NCI-H1092 treated with DMSO at 0.1 percent for 48 hours (cell line): ENCODE measurements around the gene RLF.
A peak's percentile ranks its signal among the peaks of the same experiment; 100 is the strongest.

Source experiments
- DNase-seq: peaks from one replicate; lab custom pipeline; 2025; lab: John Stamatoyannopoulos, UW

RLF gene

GRCh38 chr1:40270152-40270834 is 109.1 kb downstream of the RLF start:
- no peak for DNase-seq

- no peak for DNase-seq
Observed at GRCh38 chr1:40272653-40273213, 111.5 kb downstream of the RLF start.

- no peak for DNase-seq
Observed at GRCh38 chr1:40273547-40274166, 112.5 kb downstream of the RLF start.

- no peak for DNase-seq
Observed at GRCh38 chr1:40274331-40274730, 113.1 kb downstream of the RLF start.

- no peak for DNase-seq
Observed at GRCh38 chr1:40276122-40276521, 114.9 kb downstream of the RLF start.

GRCh38 chr1:40281853-40282252 is 120.7 kb downstream of the RLF start:
- DNase-seq: peak; percentile 74
